Neural crest cell (in vitro differentiated cells): ENCODE data around the gene ZFAND3. TPM values are rescaled to one million over a fixed set of nuclear protein-coding genes. Genes with fewer than 3 reads are reported as not detected.

Experiments
- DNase-seq: peaks from one replicate; pipeline ENCODE4 v3.0.0; 2021; ENCODE audit warnings: low read depth, mixed read lengths, low spot score
- H3K27ac Mint-ChIP-seq: one replicate; pipeline ENCODE4 v1.8.0; 2021; ENCODE audit warnings: mild to moderate bottlenecking, mixed read lengths; ENCODE audit not compliant: unreplicated experiment
- H3K27me3 Mint-ChIP-seq: 2 replicates; pipeline ENCODE4 v1.8.0; 2021; ENCODE audit warnings: low read depth, mild to moderate bottlenecking, mixed read lengths
- H3K36me3 Mint-ChIP-seq: 2 replicates; pipeline ENCODE4 v1.8.0; 2021; ENCODE audit warnings: low read depth, mild to moderate bottlenecking, mixed read lengths
- H3K4me1 Mint-ChIP-seq: 2 replicates; pipeline ENCODE4 v1.8.0; 2021; ENCODE audit warnings: mixed read lengths
- H3K4me3 Mint-ChIP-seq: one replicate; pipeline ENCODE4 v1.8.0; 2021; ENCODE audit warnings: mild to moderate bottlenecking, mixed read lengths
- H3K9me3 Mint-ChIP-seq: 2 replicates; pipeline ENCODE4 v1.8.0; 2021; ENCODE audit warnings: mixed read lengths
- total RNA-seq: library from RNA; stranded (reverse); gene quantifications from 2 replicates; pipeline ENCODE4 v1.2.1, GENCODE V29; 2021
- TF ChIP-seq, protein P1 (sequence below): fragments of 200-600 bp; sonication (generic); conservative IDR thresholded peaks from 2 replicates; pipeline ENCODE4 v1.5.0; 2021; ENCODE audit warnings: antibody characterized with exemption, mild to moderate bottlenecking

The ZFAND3 gene
- total RNA-seq, 1 donor from 2014 or later: 65.9 TPM

- H3K36me3 Mint-ChIP-seq: no peaks in the 10 kb centered on the region
- TF ChIP-seq, protein P1, sequence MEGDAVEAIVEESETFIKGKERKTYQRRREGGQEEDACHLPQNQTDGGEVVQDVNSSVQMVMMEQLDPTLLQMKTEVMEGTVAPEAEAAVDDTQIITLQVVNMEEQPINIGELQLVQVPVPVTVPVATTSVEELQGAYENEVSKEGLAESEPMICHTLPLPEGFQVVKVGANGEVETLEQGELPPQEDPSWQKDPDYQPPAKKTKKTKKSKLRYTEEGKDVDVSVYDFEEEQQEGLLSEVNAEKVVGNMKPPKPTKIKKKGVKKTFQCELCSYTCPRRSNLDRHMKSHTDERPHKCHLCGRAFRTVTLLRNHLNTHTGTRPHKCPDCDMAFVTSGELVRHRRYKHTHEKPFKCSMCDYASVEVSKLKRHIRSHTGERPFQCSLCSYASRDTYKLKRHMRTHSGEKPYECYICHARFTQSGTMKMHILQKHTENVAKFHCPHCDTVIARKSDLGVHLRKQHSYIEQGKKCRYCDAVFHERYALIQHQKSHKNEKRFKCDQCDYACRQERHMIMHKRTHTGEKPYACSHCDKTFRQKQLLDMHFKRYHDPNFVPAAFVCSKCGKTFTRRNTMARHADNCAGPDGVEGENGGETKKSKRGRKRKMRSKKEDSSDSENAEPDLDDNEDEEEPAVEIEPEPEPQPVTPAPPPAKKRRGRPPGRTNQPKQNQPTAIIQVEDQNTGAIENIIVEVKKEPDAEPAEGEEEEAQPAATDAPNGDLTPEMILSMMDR: peak; percentile 19
These were observed 11.9 kb upstream of the ZFAND3 start for GRCh38 chr6:37807656-37808055.

GRCh38 chr6:37809197-37809543 lies 10.4 kb upstream of the ZFAND3 start:
- no peak for DNase-seq
- Mint-ChIP-seq H3K4me3 (no peak overlapping the region), H3K27me3 (peaks cover 8% of the 10 kb centered on the region), H3K27ac (no peak overlapping the region), H3K36me3 (no peaks in the 10 kb centered on the region), H3K4me1 (no peaks in the 10 kb centered on the region), H3K9me3 (no peaks in the 10 kb centered on the region)
- TF ChIP-seq, protein P1: no peak

More at GRCh38 chr6:37807656-37808055, 11.9 kb upstream of the ZFAND3 start:
- Mint-ChIP-seq H3K27ac (no peak overlapping the region), H3K4me3 (no peak overlapping the region), H3K4me1 (no peaks in the 10 kb centered on the region), H3K9me3 (no peaks in the 10 kb centered on the region), H3K27me3 (peaks cover 8% of the 10 kb centered on the region)
- no peak for DNase-seq

GRCh38 chr6:37812841-37813240 lies 6.7 kb upstream of the ZFAND3 start:
- H3K27ac Mint-ChIP-seq: no peak overlapping the region
- no peaks in the 10 kb centered on the region for H3K36me3 Mint-ChIP-seq
- no peak overlapping the region for H3K4me3 Mint-ChIP-seq
- DNase-seq: no peak
- TF ChIP-seq, protein P1: no peak
- peaks cover 12% of the 10 kb centered on the region for H3K27me3 Mint-ChIP-seq
- H3K9me3 Mint-ChIP-seq: no peaks in the 10 kb centered on the region
- peaks cover 6% of the 10 kb centered on the region for H3K4me1 Mint-ChIP-seq

- Mint-ChIP-seq H3K27ac (no peak overlapping the region), H3K36me3 (no peaks in the 10 kb centered on the region), H3K27me3 (peaks cover 9% of the 10 kb centered on the region), H3K4me3 (peak overlapping the region; percentile 51), H3K9me3 (no peaks in the 10 kb centered on the region), H3K4me1 (peaks cover 16% of the 10 kb centered on the region)
- TF ChIP-seq, protein P1: no peak
- DNase-seq: no peak
These were observed 5.2 kb upstream of the ZFAND3 start for GRCh38 chr6:37814374-37814773.

DNA sequence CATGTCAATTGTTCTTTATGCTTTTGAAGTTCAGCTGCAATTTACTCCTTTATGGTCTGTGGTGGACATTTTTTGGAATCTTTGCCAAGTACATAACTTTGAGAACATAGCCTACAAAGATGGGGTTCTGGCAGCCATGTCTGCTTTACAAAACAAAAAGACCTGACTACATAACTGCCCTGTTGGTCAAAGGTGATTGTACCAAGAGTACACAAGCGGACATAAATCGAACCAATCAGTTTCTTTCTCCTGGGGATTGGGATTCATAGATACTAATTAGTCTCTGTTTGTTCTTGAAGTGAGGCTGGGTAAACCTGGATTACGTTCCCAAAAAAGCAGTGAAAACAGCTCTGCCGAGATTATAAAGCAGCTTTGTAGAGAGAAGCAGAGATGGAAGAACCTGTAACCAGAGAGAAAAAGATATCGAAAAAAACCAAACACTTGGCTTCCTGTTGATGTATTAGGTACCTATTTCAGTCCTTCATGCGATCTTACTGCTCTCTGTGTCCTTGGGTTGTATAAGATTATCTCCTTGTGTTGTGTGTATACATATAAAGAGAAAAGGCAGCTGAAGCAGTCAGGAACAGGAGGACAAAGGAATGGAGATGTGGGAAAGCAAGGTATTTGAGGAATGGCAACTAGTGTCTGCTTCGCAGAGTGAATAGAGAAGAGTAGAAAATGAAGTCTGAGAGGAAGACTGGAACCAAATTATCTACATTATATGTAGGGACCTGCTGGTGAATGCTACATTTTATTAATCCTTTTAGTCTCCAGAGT lies 2.7 kb upstream of the ZFAND3 start:
- peak overlapping the region; percentile 78 for H3K4me3 Mint-ChIP-seq
- no peak for DNase-seq
- H3K27me3 Mint-ChIP-seq: peaks cover 7% of the 10 kb centered on the region
- TF ChIP-seq, protein P1: no peak
- H3K27ac Mint-ChIP-seq: no peak overlapping the region
- no peaks in the 10 kb centered on the region for H3K9me3 Mint-ChIP-seq
- H3K36me3 Mint-ChIP-seq: no peaks in the 10 kb centered on the region
- peaks cover 32% of the 10 kb centered on the region for H3K4me1 Mint-ChIP-seq
